HL-60/S4 treated with retinoic acid at 250 ng/mL for 4 days and 3 days (cell line): Measurements from ENCODE around the gene FBXW2.

Experiments
- in situ Hi-C: fragments of 300-500 bp; cut with MboI; formaldehyde crosslinking; loops from 2 replicates; pipeline ENCODE4 v1.7.0; 2022; ENCODE audit warnings: low sequenced_read_pairs

FBXW2 gene

GRCh38 chr9:120715389-120715924 is 77.8 kb downstream of the FBXW2 start:
- in situ Hi-C loops: no loop called here

GRCh38 chr9:120714846-120715388 is 78.3 kb downstream of the FBXW2 start:
- in situ Hi-C loops: no loop called here

- in situ Hi-C loops: no loop called here
These were observed 78.9 kb downstream of the FBXW2 start, which contains the start of gene MEGF9 for GRCh38 chr9:120714088-120714845. Gene MEGF9 (minus strand): TSS chr9:120714470. CDS start chr9:120714358, 112 bp downstream.

- in situ Hi-C loops: no loop called here
These were observed 79.7 kb downstream of the FBXW2 start for GRCh38 chr9:120713257-120714087.

- in situ Hi-C loops: no loop called here
These were observed 80.6 kb downstream of the FBXW2 start for GRCh38 chr9:120712539-120713031.

GRCh38 chr9:120711841-120712538 is 81.2 kb downstream of the FBXW2 start:
- in situ Hi-C loops: no loop called here

- in situ Hi-C loops: no loop called here
These were observed 81.9 kb downstream of the FBXW2 start for GRCh38 chr9:120711354-120711753.

GRCh38 chr9:120710110-120710981 is 82.9 kb downstream of the FBXW2 start:
- in situ Hi-C loops: no loop called here

GRCh38 chr9:120708526-120709224 is 84.5 kb downstream of the FBXW2 start:
- in situ Hi-C loops: no loop called here

- in situ Hi-C loops: no loop called here
These were observed 86.0 kb downstream of the FBXW2 start for GRCh38 chr9:120707170-120707569.
